Stomach (tissue), 4 donors: ENCODE results near the gene LYPD3.

Source experiments
- CTCF ChIP-seq, 7 experiments: fragments of 450-650 bp in 4 of 7; fragments of 200-600 bp in 3 of 7; sonication (generic) in 3 of 7; IDR thresholded peaks; one replicate each; pipeline ENCODE4 v1.5.1; 2016 to 2019; ENCODE audit warnings: antibody characterized with exemption in 7 of 7, control low read depth in 2 of 7, mild to moderate bottlenecking in 1 of 7
- POLR2A ChIP-seq, 4 donors: fragments of 450-650 bp; IDR thresholded peaks; one replicate each; pipeline ENCODE4 v1.6.1; 2016; ENCODE audit warnings: antibody characterized with exemption in 4 of 4, control low read depth in 2 of 4, mild to moderate bottlenecking in 1 of 4, moderate library complexity in 1 of 4

- no peak for TF ChIP-seq POLR2A (IDR thresholded peaks at IDR 0.05)
- no peak for TF ChIP-seq CTCF (IDR thresholded peaks at IDR 0.05)
Observed at GRCh38 chr19:43502419-43502976, 37.1 kb upstream of the LYPD3 start.
